Central memory CD4-positive, alpha-beta T cell (primary cell): Measurements from ENCODE around the gene SUSD3.
A peak's percentile ranks its signal among the peaks of the same experiment; 100 is the strongest.
"Not testable (repeated sequence)": the region's sequence is repeated elsewhere in the genome, so short reads cannot be mapped to it uniquely, and the experiment has no call there.

Source experiments
- DNase-seq: peaks from one replicate; pipeline ENCODE4 v3.0.0; 2022
- total RNA-seq, 3 experiments: gene quantifications; one replicate each; lab custom pipeline; 2026; lab: John Stamatoyannopoulos, UW

Gene SUSD3
- 5.4 to 53.2 (median 41.7) reads per million in 3 experiments for total RNA-seq

GRCh38 chr9:93058355-93059010 lies at the start of gene SUSD3:
TSS of gene SUSD3 (plus strand) at chr9:93058701. CDS start at chr9:93058743, 42 bp downstream.
- peak; percentile 59 for DNase-seq

GRCh38 chr9:93009337-93010015 lies 49.0 kb upstream of the SUSD3 start:
- no peak for DNase-seq

GRCh38 chr9:93010056-93010455 lies 48.4 kb upstream of the SUSD3 start:
- DNase-seq, result no peak

GRCh38 chr9:93010704-93011103 lies 47.8 kb upstream of the SUSD3 start:
- no peak for DNase-seq

GRCh38 chr9:93011114-93011513 lies 47.4 kb upstream of the SUSD3 start:
- no peak for DNase-seq

- DNase-seq, result no peak
Observed at GRCh38 chr9:93012963-93013855, 45.3 kb upstream of the SUSD3 start.

GRCh38 chr9:93013856-93014582 lies 44.5 kb upstream of the SUSD3 start:
- no peak for DNase-seq

- not testable (repeated sequence) for DNase-seq
Observed at GRCh38 chr9:93015190-93015589, 43.3 kb upstream of the SUSD3 start.

- no peak for DNase-seq
Observed at GRCh38 chr9:93017621-93018020, 40.9 kb upstream of the SUSD3 start.

- no peak for DNase-seq
Observed at GRCh38 chr9:93020151-93020550, 38.4 kb upstream of the SUSD3 start.

- peak; percentile 68 for DNase-seq
Observed at GRCh38 chr9:93020771-93021670, 37.5 kb upstream of the SUSD3 start.

- no peak for DNase-seq
Observed at GRCh38 chr9:93022066-93022465, 36.4 kb upstream of the SUSD3 start.

GRCh38 chr9:93022721-93023520 lies 35.6 kb upstream of the SUSD3 start:
- DNase-seq, result no peak

- no peak for DNase-seq
Observed at GRCh38 chr9:93023521-93023815, 35.0 kb upstream of the SUSD3 start.

- no peak for DNase-seq
Observed at GRCh38 chr9:93024646-93024910, 33.9 kb upstream of the SUSD3 start.

GRCh38 chr9:93024986-93025630 lies 33.4 kb upstream of the SUSD3 start:
- DNase-seq, result no peak

GRCh38 chr9:93025736-93026135 lies 32.8 kb upstream of the SUSD3 start:
- no peak for DNase-seq

GRCh38 chr9:93026640-93027039 lies 31.9 kb upstream of the SUSD3 start:
- DNase-seq, result no peak

- DNase-seq, result no peak
Observed at GRCh38 chr9:93027750-93028149, 30.8 kb upstream of the SUSD3 start.

GRCh38 chr9:93028448-93029006 lies 30.0 kb upstream of the SUSD3 start:
- DNase-seq, result peak; percentile 90
